Stomach (tissue), 4 donors: ENCODE measurements around the gene KRT15.

Experiments used
- POLR2A ChIP-seq, 4 donors: fragments of 450-650 bp; IDR thresholded peaks; one replicate each; pipeline ENCODE4 v1.6.1; 2016; ENCODE audit warnings: antibody characterized with exemption in 4 of 4, control low read depth in 2 of 4, mild to moderate bottlenecking in 1 of 4, moderate library complexity in 1 of 4
- POLR2AphosphoS5 ChIP-seq, 3 donors: sonication (generic); formaldehyde crosslinking; IDR thresholded peaks; one replicate each; pipeline ENCODE4 v1.6.1; 2016; ENCODE audit warnings: antibody characterized with exemption in 3 of 3

- TF ChIP-seq POLR2AphosphoS5 (IDR thresholded peaks at IDR 0.05) = no peak
- TF ChIP-seq POLR2A (IDR thresholded peaks at IDR 0.05) = no peak
Observed at GRCh38 chr17:41523787-41524186, 5.1 kb upstream of the KRT15 start.
